Endodermal cell (in vitro differentiated cells): Measurements from ENCODE around the gene CMSS1. TPM values are rescaled to one million over a fixed set of nuclear protein-coding genes. Genes with fewer than 3 reads are reported as not detected.

ENCODE experiments used
- DNase-seq: peaks from one replicate; pipeline ENCODE4 v3.0.0-alpha.2; 2017
- H3K27ac ChIP-seq: 2 replicates; pipeline ENCODE4 v1.5.1; 2013; ENCODE audit warnings: mild to moderate bottlenecking, low read depth, low read length, moderate library complexity
- H3K27me3 ChIP-seq: 2 replicates; pipeline ENCODE4 v1.6.1; 2013; ENCODE audit warnings: mild to moderate bottlenecking, low read length, moderate library complexity; ENCODE audit not compliant: insufficient read depth, control insufficient read depth, poor library complexity, severe bottlenecking
- H3K36me3 ChIP-seq: 2 replicates; pipeline ENCODE4 v1.7.0; 2013; ENCODE audit warnings: mild to moderate bottlenecking, low read length, moderate library complexity; ENCODE audit not compliant: control insufficient read depth, insufficient read depth
- H3K4me1 ChIP-seq: one replicate; pipeline ENCODE4 v1.7.0; 2013; ENCODE audit warnings: low read length; ENCODE audit not compliant: control insufficient read depth, insufficient read depth
- H3K4me3 ChIP-seq: 2 replicates; pipeline ENCODE4 v1.5.1; 2013; ENCODE audit warnings: mild to moderate bottlenecking, low read length, moderate library complexity
- H3K9ac ChIP-seq: 2 replicates; pipeline ENCODE4 v1.6.1; 2013; ENCODE audit warnings: mild to moderate bottlenecking, low read length, moderate library complexity; ENCODE audit not compliant: poor library complexity, severe bottlenecking; ENCODE audit errors: extremely low read depth
- H3K9me3 ChIP-seq: 2 replicates; pipeline ENCODE4 v1.6.1; 2013; ENCODE audit warnings: mild to moderate bottlenecking, low read length, moderate library complexity; ENCODE audit not compliant: control insufficient read depth
- H3K27ac Mint-ChIP-seq: 2 replicates; pipeline ENCODE4 v1.8.0; 2020; ENCODE audit warnings: mixed read lengths
- H3K27me3 Mint-ChIP-seq: 2 replicates; pipeline ENCODE4 v1.8.0; 2021; ENCODE audit warnings: mild to moderate bottlenecking, mixed read lengths; ENCODE audit not compliant: insufficient read depth
- H3K36me3 Mint-ChIP-seq: 2 replicates; pipeline ENCODE4 v1.8.0; 2020; ENCODE audit warnings: low read depth, mixed read lengths
- H3K4me1 Mint-ChIP-seq: 2 replicates; pipeline ENCODE4 v1.8.0; 2020; ENCODE audit warnings: mixed read lengths
- H3K4me3 Mint-ChIP-seq: 2 replicates; pipeline ENCODE4 v1.8.0; 2020; ENCODE audit warnings: mild to moderate bottlenecking, moderate library complexity, mixed read lengths
- H3K9me3 Mint-ChIP-seq: 2 replicates; pipeline ENCODE4 v1.8.0; 2020; ENCODE audit warnings: mild to moderate bottlenecking, mixed read lengths
- CTCF ChIP-seq: fragments of 200-600 bp; sonication (generic); conservative IDR thresholded peaks from 2 replicates; pipeline ENCODE4 v1.5.0; 2021; ENCODE audit warnings: antibody characterized with exemption, mild to moderate bottlenecking
- WGBS, 2 experiments: methylation state at CpG; one replicate each; pipeline versions ENCODE4 v1.1.5 to v1.1.7; 2013; ENCODE audit warnings: missing lambda C conversion rate in 2 of 2, mixed read lengths in 1 of 2; ENCODE audit not compliant: insufficient coverage in 1 of 2, insufficient read length in 1 of 2; 5-methylcytosine and 5-hydroxymethylcytosine counted together
- total RNA-seq, 2 donors: library from RNA; stranded (reverse); fragmentation: NEBNext Ultra II Directional in 1 of 2; extraction: Animal tissue kit (Norgen Biotek cat#: 25700) in 1 of 2; gene quantifications; 2 replicates in 1 of 2; 3 replicates in 1 of 2; pipeline ENCODE4 v1.2.1, GENCODE V29; 2021

CMSS1 gene
- total RNA-seq, 2 donors from 2014 or later: 48.5 to 50.8 TPM

GRCh38 chr3:99999536-99999935 is 181.9 kb downstream of the CMSS1 start:
- H3K9me3 Mint-ChIP-seq: peaks cover 23% of the 10 kb centered on the region
- no peak overlapping the region for H3K4me3 Mint-ChIP-seq
- no peak for TF ChIP-seq CTCF
- peaks cover 5% of the 10 kb centered on the region for H3K4me1 Mint-ChIP-seq
- Histone ChIP-seq H3K4me1 (no peaks in the 10 kb centered on the region), H3K9me3 (no peaks in the 10 kb centered on the region), H3K27ac (no peak overlapping the region), H3K9ac (no peak overlapping the region), H3K36me3 (no peaks in the 10 kb centered on the region), H3K27me3 (no peaks in the 10 kb centered on the region), H3K4me3 (no peak overlapping the region)
- no peak overlapping the region for H3K27ac Mint-ChIP-seq
- DNase-seq: no peak
- H3K27me3 Mint-ChIP-seq: no peaks in the 10 kb centered on the region
- WGBS, 2 experiments: 95 to 96% methylated on average over 2 of the region's 2 CpGs
- H3K36me3 Mint-ChIP-seq: peaks cover 11% of the 10 kb centered on the region

- DNase-seq: no peak
- peaks cover 14% of the 10 kb centered on the region for H3K4me1 Mint-ChIP-seq
- H3K4me3 ChIP-seq: no peak overlapping the region
- H3K27me3 Mint-ChIP-seq: no peaks in the 10 kb centered on the region
- 90% methylated on average over 3 of the region's 3 CpGs; no CpG with 5 or more reads in 1 of the 2 experiments for WGBS, 2 experiments
- no peak overlapping the region for H3K4me3 Mint-ChIP-seq
- no peaks in the 10 kb centered on the region for H3K36me3 ChIP-seq
- no peaks in the 10 kb centered on the region for H3K4me1 ChIP-seq
- H3K27me3 ChIP-seq: no peaks in the 10 kb centered on the region
- H3K9me3 ChIP-seq: no peaks in the 10 kb centered on the region
- no peak overlapping the region for H3K27ac ChIP-seq
- H3K27ac Mint-ChIP-seq: no peak overlapping the region
- no peak for TF ChIP-seq CTCF
- H3K9ac ChIP-seq: no peak overlapping the region
- H3K9me3 Mint-ChIP-seq: peaks cover 7% of the 10 kb centered on the region
- peaks cover 4% of the 10 kb centered on the region for H3K36me3 Mint-ChIP-seq
Observed at GRCh38 chr3:100001083-100001482, 183.4 kb downstream of the CMSS1 start.

- Histone ChIP-seq H3K27ac (no peak overlapping the region), H3K9me3 (no peaks in the 10 kb centered on the region), H3K9ac (no peak overlapping the region), H3K4me1 (no peaks in the 10 kb centered on the region), H3K27me3 (no peaks in the 10 kb centered on the region), H3K36me3 (no peaks in the 10 kb centered on the region), H3K4me3 (no peak overlapping the region)
- no peaks in the 10 kb centered on the region for H3K36me3 Mint-ChIP-seq
- H3K4me1 Mint-ChIP-seq: peaks cover 20% of the 10 kb centered on the region
- no peak for DNase-seq
- WGBS, 2 experiments: 92 to 100% methylated on average over 3 to 8 of the region's 8 CpGs
- H3K27ac Mint-ChIP-seq: no peak overlapping the region
- peaks cover 2% of the 10 kb centered on the region for H3K9me3 Mint-ChIP-seq
- H3K27me3 Mint-ChIP-seq: no peaks in the 10 kb centered on the region
- no peak overlapping the region for H3K4me3 Mint-ChIP-seq
- TF ChIP-seq CTCF: no peak
Observed at GRCh38 chr3:100001526-100002270, 184.0 kb downstream of the CMSS1 start.
